Muscle of leg (tissue), 11 donors: ENCODE results near the gene TRIM9. TPM values are rescaled to one million over a fixed set of nuclear protein-coding genes. Genes with fewer than 3 reads are reported as not detected.
A peak's percentile ranks its signal among the peaks of the same experiment; 100 is the strongest.

Experiments
- DNase-seq: peaks from one replicate; pipeline ENCODE4 v3.0.0; 2013
- H3K27ac ChIP-seq: one replicate; pipeline ENCODE4 v1.5.1; 2013; ENCODE audit warnings: mild to moderate bottlenecking, low read length, control low read depth
- H3K27me3 ChIP-seq: one replicate; pipeline ENCODE4 v1.6.1; 2013; ENCODE audit warnings: low read length; ENCODE audit not compliant: control insufficient read depth, insufficient read depth
- H3K36me3 ChIP-seq: one replicate; pipeline ENCODE4 v1.6.1; 2013; ENCODE audit warnings: low read length; ENCODE audit not compliant: control insufficient read depth, insufficient read depth
- H3K4me1 ChIP-seq: one replicate; pipeline ENCODE4 v1.6.1; 2013; ENCODE audit warnings: low read length; ENCODE audit not compliant: control insufficient read depth, insufficient read depth
- H3K4me3 ChIP-seq: one replicate; pipeline ENCODE4 v1.5.1; 2013; ENCODE audit warnings: low read length, control low read depth
- H3K9me3 ChIP-seq: replicated peaks from 2 replicates; pipeline ENCODE4 v1.6.1; 2013; ENCODE audit warnings: low read depth, low read length; ENCODE audit not compliant: control insufficient read depth
- WGBS: methylation state at CpG from one replicate; pipeline ENCODE4 v1.1.5; 2013; ENCODE audit warnings: missing lambda C conversion rate; ENCODE audit not compliant: insufficient coverage; 5-methylcytosine and 5-hydroxymethylcytosine counted together
- polyA plus RNA-seq, 8 donors: library from polyadenylated mRNA; unstranded; fragments of 120-200 nt; gene quantifications; one replicate each; pipeline versions ENCODE4 v1.2.1 to v1.2.3, GENCODE V29; 2013; ENCODE audit warnings: inconsistent platforms in 1 of 8, low replicate concordance in 1 of 8; ENCODE audit not compliant: insufficient read length in 8 of 8, insufficient read depth in 1 of 8
- total RNA-seq: library from RNA; stranded (reverse); fragments of 120-200 nt; gene quantifications from one replicate; pipeline ENCODE4 v1.2.4, GENCODE V29; 2013

The TRIM9 gene
- total and polyA plus RNA-seq, 9 donors: 0.29 to 1.9 (median 1.0) TPM

GRCh38 chr14:51094282-51094821 is 553 bp downstream of the TRIM9 start:
- peak overlapping the region; percentile 59 for H3K4me3 ChIP-seq
- H3K27ac ChIP-seq: no peak overlapping the region
- H3K27me3 ChIP-seq: peaks cover 50% of the 10 kb centered on the region
- WGBS: under 1% methylated on average over 46 of the region's 46 CpGs
- no peaks in the 10 kb centered on the region for H3K36me3 ChIP-seq
- peaks cover 26% of the 10 kb centered on the region for H3K4me1 ChIP-seq
- DNase-seq: no peak
- no peaks in the 10 kb centered on the region for H3K9me3 ChIP-seq

- 3% methylated on average over 65 of the region's 68 CpGs for WGBS
- Histone ChIP-seq H3K9me3 (no peaks in the 10 kb centered on the region), H3K4me3 (peak overlapping the region; percentile 59), H3K27ac (no peak overlapping the region), H3K4me1 (peaks cover 26% of the 10 kb centered on the region), H3K36me3 (no peaks in the 10 kb centered on the region), H3K27me3 (peaks cover 49% of the 10 kb centered on the region)
- peak; percentile 21 for DNase-seq
Observed at GRCh38 chr14:51093371-51094281, 1.3 kb downstream of the TRIM9 start.

GRCh38 chr14:51092965-51093364 is 1.9 kb downstream of the TRIM9 start:
- H3K27me3 ChIP-seq: peaks cover 49% of the 10 kb centered on the region
- no peak overlapping the region for H3K4me3 ChIP-seq
- H3K9me3 ChIP-seq: no peaks in the 10 kb centered on the region
- H3K27ac ChIP-seq: no peak overlapping the region
- no peaks in the 10 kb centered on the region for H3K36me3 ChIP-seq
- peaks cover 26% of the 10 kb centered on the region for H3K4me1 ChIP-seq
- WGBS: 62% methylated on average over 6 of the region's 7 CpGs
- no peak for DNase-seq

GRCh38 chr14:51089278-51089677 is 5.6 kb downstream of the TRIM9 start:
- no peak for DNase-seq
- Histone ChIP-seq H3K4me1 (peaks cover 9% of the 10 kb centered on the region), H3K36me3 (no peaks in the 10 kb centered on the region), H3K27me3 (peaks cover 25% of the 10 kb centered on the region), H3K9me3 (no peaks in the 10 kb centered on the region), H3K4me3 (no peak overlapping the region), H3K27ac (no peak overlapping the region)
- WGBS: no CpG with 5 or more reads among the region's 1 CpG

GRCh38 chr14:51087031-51087441 is 7.9 kb downstream of the TRIM9 start:
- peak overlapping the region; percentile 4 for H3K27ac ChIP-seq
- no peaks in the 10 kb centered on the region for H3K9me3 ChIP-seq
- 65% methylated on average over 3 of the region's 3 CpGs for WGBS
- no peaks in the 10 kb centered on the region for H3K4me1 ChIP-seq
- DNase-seq: peak; percentile 36
- peaks cover 4% of the 10 kb centered on the region for H3K27me3 ChIP-seq
- H3K36me3 ChIP-seq: no peaks in the 10 kb centered on the region
- H3K4me3 ChIP-seq: no peak overlapping the region

GRCh38 chr14:51086044-51086443 is 8.9 kb downstream of the TRIM9 start:
- DNase-seq: no peak
- no peaks in the 10 kb centered on the region for H3K36me3 ChIP-seq
- H3K9me3 ChIP-seq: no peaks in the 10 kb centered on the region
- H3K27me3 ChIP-seq: peaks cover 4% of the 10 kb centered on the region
- H3K27ac ChIP-seq: no peak overlapping the region
- WGBS: 80% methylated on average over 1 of the region's 2 CpGs
- H3K4me3 ChIP-seq: no peak overlapping the region
- H3K4me1 ChIP-seq: no peaks in the 10 kb centered on the region

GRCh38 chr14:51084962-51085361 is 9.9 kb downstream of the TRIM9 start:
- H3K36me3 ChIP-seq: no peaks in the 10 kb centered on the region
- no peak overlapping the region for H3K27ac ChIP-seq
- no peaks in the 10 kb centered on the region for H3K27me3 ChIP-seq
- WGBS: 80% methylated on average over 1 of the region's 3 CpGs
- DNase-seq: no peak
- H3K9me3 ChIP-seq: no peaks in the 10 kb centered on the region
- H3K4me1 ChIP-seq: no peaks in the 10 kb centered on the region
- no peak overlapping the region for H3K4me3 ChIP-seq

GRCh38 chr14:51084507-51084906 is 10.4 kb downstream of the TRIM9 start:
- no peak overlapping the region for H3K27ac ChIP-seq
- H3K4me1 ChIP-seq: no peaks in the 10 kb centered on the region
- no peaks in the 10 kb centered on the region for H3K9me3 ChIP-seq
- H3K4me3 ChIP-seq: no peak overlapping the region
- H3K36me3 ChIP-seq: no peaks in the 10 kb centered on the region
- DNase-seq: no peak
- H3K27me3 ChIP-seq: no peaks in the 10 kb centered on the region

- no peak overlapping the region for H3K27ac ChIP-seq
- no CpG with 5 or more reads among the region's 1 CpG for WGBS
- no peak for DNase-seq
Observed at GRCh38 chr14:51082349-51082748, 12.6 kb downstream of the TRIM9 start.

GRCh38 chr14:51081712-51082111 is 13.2 kb downstream of the TRIM9 start:
- Histone ChIP-seq H3K4me3 (no peak overlapping the region), H3K36me3 (no peaks in the 10 kb centered on the region), H3K9me3 (no peaks in the 10 kb centered on the region), H3K4me1 (no peaks in the 10 kb centered on the region), H3K27me3 (no peaks in the 10 kb centered on the region), H3K27ac (no peak overlapping the region)
- whole genome bisulfite sequencing: no CpG with 5 or more reads among the region's 3 CpGs
- no peak for DNase-seq

More at GRCh38 chr14:51082349-51082748, 12.6 kb downstream of the TRIM9 start:
- H3K4me1 ChIP-seq: no peaks in the 10 kb centered on the region
- H3K9me3 ChIP-seq: no peaks in the 10 kb centered on the region
- no peaks in the 10 kb centered on the region for H3K27me3 ChIP-seq
- H3K4me3 ChIP-seq: no peak overlapping the region
- no peaks in the 10 kb centered on the region for H3K36me3 ChIP-seq
